ENCODE measurements around the gene KCNN3. TPM values are rescaled to one million over a fixed set of nuclear protein-coding genes. Genes with fewer than 3 reads are reported as not detected.

The KCNN3 gene
- total RNA-seq, 1 donor from 2014 or later = 0.86 TPM

DNA sequence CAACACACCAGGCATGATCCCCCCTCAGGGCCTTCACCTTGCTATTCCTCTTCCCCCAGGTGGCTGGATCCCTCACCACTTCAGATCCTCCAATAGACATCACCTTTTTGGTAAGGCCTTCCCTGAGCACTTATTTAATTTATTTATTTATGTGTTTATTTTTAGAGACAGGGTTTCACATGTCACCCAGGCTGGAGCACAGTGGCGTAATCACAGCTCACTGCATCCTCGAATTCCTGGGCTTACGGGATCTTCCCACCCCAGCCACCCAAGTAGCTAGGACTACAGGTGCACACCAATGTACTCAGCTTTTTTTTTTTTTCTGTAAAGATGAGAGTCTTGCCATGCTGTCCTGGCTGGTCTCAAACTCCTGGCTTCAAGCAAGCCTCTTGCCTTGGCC is 17.2 kb downstream of the KCNN3 start:
- no peak overlapping the region for H3K27ac Mint-ChIP-seq
- no peak for DNase-seq (ENCODE audit: low spot score, unreplicated experiment)
- TF ChIP-seq, protein P1, sequence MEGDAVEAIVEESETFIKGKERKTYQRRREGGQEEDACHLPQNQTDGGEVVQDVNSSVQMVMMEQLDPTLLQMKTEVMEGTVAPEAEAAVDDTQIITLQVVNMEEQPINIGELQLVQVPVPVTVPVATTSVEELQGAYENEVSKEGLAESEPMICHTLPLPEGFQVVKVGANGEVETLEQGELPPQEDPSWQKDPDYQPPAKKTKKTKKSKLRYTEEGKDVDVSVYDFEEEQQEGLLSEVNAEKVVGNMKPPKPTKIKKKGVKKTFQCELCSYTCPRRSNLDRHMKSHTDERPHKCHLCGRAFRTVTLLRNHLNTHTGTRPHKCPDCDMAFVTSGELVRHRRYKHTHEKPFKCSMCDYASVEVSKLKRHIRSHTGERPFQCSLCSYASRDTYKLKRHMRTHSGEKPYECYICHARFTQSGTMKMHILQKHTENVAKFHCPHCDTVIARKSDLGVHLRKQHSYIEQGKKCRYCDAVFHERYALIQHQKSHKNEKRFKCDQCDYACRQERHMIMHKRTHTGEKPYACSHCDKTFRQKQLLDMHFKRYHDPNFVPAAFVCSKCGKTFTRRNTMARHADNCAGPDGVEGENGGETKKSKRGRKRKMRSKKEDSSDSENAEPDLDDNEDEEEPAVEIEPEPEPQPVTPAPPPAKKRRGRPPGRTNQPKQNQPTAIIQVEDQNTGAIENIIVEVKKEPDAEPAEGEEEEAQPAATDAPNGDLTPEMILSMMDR (IDR thresholded peaks at IDR 0.05; ENCODE audit: unreplicated experiment) = no peak
- no peaks in the 10 kb centered on the region for H3K9me3 Mint-ChIP-seq (ENCODE audit: low read depth)
- no peaks in the 10 kb centered on the region for H3K36me3 Mint-ChIP-seq (ENCODE audit: insufficient read depth)
- no peaks in the 10 kb centered on the region for H3K4me1 Mint-ChIP-seq (ENCODE audit: low read depth)
- peaks cover 25% of the 10 kb centered on the region for H3K27me3 Mint-ChIP-seq
- H3K4me3 Mint-ChIP-seq (ENCODE audit: low read depth) = no peak overlapping the region

DNA sequence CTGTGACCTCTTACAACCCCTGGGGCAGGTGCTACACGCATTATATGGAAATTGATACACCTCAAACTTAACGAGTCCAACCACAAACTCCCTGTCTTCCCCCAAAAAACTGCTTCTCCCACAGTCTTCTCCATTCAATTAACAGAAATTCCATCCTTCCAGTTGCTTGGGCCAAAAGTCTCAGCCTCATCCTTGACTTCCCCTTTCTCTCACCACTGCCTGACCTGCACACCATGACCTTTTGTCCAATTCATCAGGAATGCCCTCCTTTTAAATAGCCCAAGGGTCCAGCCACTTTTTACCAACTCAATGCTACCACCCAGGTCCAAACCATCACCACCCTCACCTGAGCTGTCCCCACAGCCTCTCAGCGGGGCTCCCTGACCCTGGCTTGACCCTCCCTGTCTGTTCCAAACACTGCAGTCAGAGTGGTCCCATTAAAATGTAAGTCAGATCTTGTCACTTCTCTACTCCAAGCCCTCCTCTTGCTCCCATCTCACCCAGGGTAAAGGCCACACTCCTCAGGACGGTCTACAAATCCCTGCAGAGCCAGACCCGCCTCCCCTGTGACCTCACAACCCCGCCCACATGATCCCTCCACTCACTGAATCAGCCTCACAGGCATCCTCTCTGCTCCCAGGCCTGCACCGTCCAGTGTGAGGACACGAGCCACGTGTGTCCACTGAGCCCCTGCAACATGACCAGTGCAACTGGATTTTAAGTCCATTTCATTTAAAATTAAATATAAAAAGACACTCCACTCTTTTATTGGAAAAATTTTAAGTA is 18.5 kb downstream of the KCNN3 start:
- peaks cover 25% of the 10 kb centered on the region for H3K27me3 Mint-ChIP-seq
- no peaks in the 10 kb centered on the region for H3K4me1 Mint-ChIP-seq (ENCODE audit: low read depth)
- H3K36me3 Mint-ChIP-seq (ENCODE audit: insufficient read depth) = no peaks in the 10 kb centered on the region
- no peaks in the 10 kb centered on the region for H3K9me3 Mint-ChIP-seq (ENCODE audit: low read depth)
- no peak overlapping the region for H3K27ac Mint-ChIP-seq
- TF ChIP-seq, protein P1 (IDR thresholded peaks at IDR 0.05; ENCODE audit: unreplicated experiment) = no peak
- DNase-seq (ENCODE audit: low spot score, unreplicated experiment) = no peak
- H3K4me3 Mint-ChIP-seq (ENCODE audit: low read depth) = no peak overlapping the region

DNA sequence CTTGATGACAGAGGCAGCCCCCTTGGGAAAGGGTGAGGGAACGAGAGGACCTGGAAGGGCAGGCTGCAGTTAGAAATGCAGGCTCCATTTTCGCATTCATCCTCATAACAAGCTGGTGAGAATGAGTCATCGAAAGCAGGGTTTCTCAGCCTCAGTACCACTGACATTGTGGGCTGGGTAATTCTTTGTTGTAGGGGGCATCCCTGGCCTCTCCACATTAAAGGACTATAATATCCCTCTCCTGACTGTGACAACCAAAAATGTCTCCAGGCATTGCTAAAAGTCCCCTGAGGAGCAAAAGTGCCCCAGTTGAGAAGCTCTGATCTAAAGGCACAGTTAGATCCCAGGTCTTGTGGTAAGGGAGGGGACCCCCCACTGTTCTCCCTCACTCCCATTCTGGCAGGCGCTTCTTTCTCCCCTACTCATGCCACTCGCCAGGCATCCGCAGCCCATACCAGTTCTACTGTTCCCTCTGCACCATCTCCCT is 20.4 kb downstream of the KCNN3 start:
- no peak overlapping the region for H3K27ac Mint-ChIP-seq

DNA sequence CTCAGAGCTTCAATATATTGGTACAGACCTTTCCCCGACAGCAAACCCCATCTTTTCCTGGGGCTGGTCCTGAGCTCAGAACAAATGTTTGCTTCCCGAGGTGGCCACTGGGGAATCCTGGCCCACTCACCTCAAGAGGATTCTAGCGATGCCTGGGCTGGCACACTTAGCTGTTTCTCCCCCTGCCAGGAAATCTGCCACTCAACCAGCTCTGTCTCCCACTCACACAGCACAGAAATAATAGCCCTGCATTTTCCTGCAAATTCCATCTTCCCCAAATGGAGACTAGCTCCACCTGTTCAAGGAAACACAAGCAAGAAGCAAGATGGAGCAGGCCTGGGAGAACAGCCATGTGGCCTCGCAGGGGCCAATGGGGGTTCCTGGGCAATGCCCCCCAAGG is 21.1 kb downstream of the KCNN3 start:
- no peak for DNase-seq (ENCODE audit: low spot score, unreplicated experiment)
- Mint-ChIP-seq H3K27ac (no peak overlapping the region), H3K4me3 (ENCODE audit: low read depth) (no peak overlapping the region), H3K4me1 (ENCODE audit: low read depth) (no peaks in the 10 kb centered on the region), H3K27me3 (peaks cover 27% of the 10 kb centered on the region), H3K9me3 (ENCODE audit: low read depth) (no peaks in the 10 kb centered on the region), H3K36me3 (ENCODE audit: insufficient read depth) (no peaks in the 10 kb centered on the region)
- TF ChIP-seq, protein P1 (IDR thresholded peaks at IDR 0.05; ENCODE audit: unreplicated experiment) = no peak

More for the DNA sequence above, 20.4 kb downstream of the KCNN3 start:
- Mint-ChIP-seq H3K27me3 (peaks cover 27% of the 10 kb centered on the region), H3K36me3 (ENCODE audit: insufficient read depth) (no peaks in the 10 kb centered on the region), H3K4me3 (ENCODE audit: low read depth) (no peak overlapping the region), H3K4me1 (ENCODE audit: low read depth) (no peaks in the 10 kb centered on the region), H3K9me3 (ENCODE audit: low read depth) (no peaks in the 10 kb centered on the region)
- TF ChIP-seq, protein P1 (IDR thresholded peaks at IDR 0.05; ENCODE audit: unreplicated experiment) = no peak
- DNase-seq (ENCODE audit: low spot score, unreplicated experiment) = no peak

DNA sequence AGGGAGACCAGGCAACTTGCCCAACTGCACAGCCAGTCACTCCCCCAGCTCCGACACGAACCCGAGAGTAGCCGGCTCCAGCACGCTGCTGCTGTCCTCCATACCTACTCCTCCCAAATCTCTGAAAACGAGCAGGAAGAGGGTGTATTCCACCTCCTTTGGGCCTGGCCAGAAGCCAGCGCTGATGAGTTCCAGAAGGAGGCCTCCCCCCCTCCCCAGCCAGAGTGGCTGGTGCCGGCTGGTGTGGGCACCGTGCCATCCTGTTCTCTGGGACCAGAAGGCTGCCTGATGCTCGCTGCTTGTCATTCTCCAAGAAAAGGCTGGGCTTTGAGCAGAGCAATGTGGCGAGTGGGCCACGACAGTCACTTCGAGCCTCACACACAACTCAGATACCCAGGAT is 22.2 kb downstream of the KCNN3 start:
- Mint-ChIP-seq H3K36me3 (ENCODE audit: insufficient read depth) (no peaks in the 10 kb centered on the region), H3K9me3 (ENCODE audit: low read depth) (no peaks in the 10 kb centered on the region), H3K4me1 (ENCODE audit: low read depth) (no peaks in the 10 kb centered on the region), H3K4me3 (ENCODE audit: low read depth) (no peak overlapping the region), H3K27ac (no peak overlapping the region), H3K27me3 (peaks cover 27% of the 10 kb centered on the region)
- DNase-seq (ENCODE audit: low spot score, unreplicated experiment) = no peak
- TF ChIP-seq, protein P1 (IDR thresholded peaks at IDR 0.05; ENCODE audit: unreplicated experiment) = no peak
